Stimulated activated CD8-positive, alpha-beta memory T cell treated with anti-CD3 and anti-CD28 coated beads, Interleukin-12 subunit alpha, Interleukin-12 subunit beta, amount 100 ng/mL, for 1 hour (primary cell): ENCODE measurements around the gene UBE2D4.
"Not testable (repeated sequence)": the region's sequence is repeated elsewhere in the genome, so short reads cannot be mapped to it uniquely, and the experiment has no call there.

Source experiments
- DNase-seq: peaks from one replicate; pipeline ENCODE4 v3.0.0-alpha.2; 2020; ENCODE audit warnings: low read depth

Gene UBE2D4

GRCh38 chr7:43914795-43915194 lies 11.4 kb upstream of the UBE2D4 start:
- no peak for DNase-seq

- DNase-seq = no peak
Observed at GRCh38 chr7:43915907-43916306, 10.3 kb upstream of the UBE2D4 start.

- DNase-seq = no peak
Observed at GRCh38 chr7:43921423-43921822, 4.8 kb upstream of the UBE2D4 start.

GRCh38 chr7:43922726-43923125 lies 3.5 kb upstream of the UBE2D4 start:
- DNase-seq = no peak

GRCh38 chr7:43926798-43927123 lies 525 bp downstream of the UBE2D4 start:
- no peak for DNase-seq

GRCh38 chr7:43927810-43928209 lies 1.6 kb downstream of the UBE2D4 start:
- DNase-seq = no peak

- no peak for DNase-seq
Observed at GRCh38 chr7:43929529-43930457, 3.6 kb downstream of the UBE2D4 start.

- DNase-seq = no peak
Observed at GRCh38 chr7:43931346-43931745, 5.1 kb downstream of the UBE2D4 start.

GRCh38 chr7:43933902-43934560 lies 7.8 kb downstream of the UBE2D4 start:
- DNase-seq = no peak

GRCh38 chr7:43937444-43937843 lies 11.2 kb downstream of the UBE2D4 start:
- no peak for DNase-seq

GRCh38 chr7:43938892-43939482 lies 12.8 kb downstream of the UBE2D4 start:
- DNase-seq = no peak

GRCh38 chr7:43942250-43942649 lies 16.0 kb downstream of the UBE2D4 start:
- DNase-seq = no peak

GRCh38 chr7:43942997-43943396 lies 16.8 kb downstream of the UBE2D4 start:
- no peak for DNase-seq

- DNase-seq = no peak
Observed at GRCh38 chr7:43943417-43944187, 17.4 kb downstream of the UBE2D4 start.

- no peak for DNase-seq
Observed at GRCh38 chr7:43944286-43944685, 18.1 kb downstream of the UBE2D4 start.

GRCh38 chr7:43952028-43952427 lies 25.8 kb downstream of the UBE2D4 start:
- no peak for DNase-seq

- no peak for DNase-seq
Observed at GRCh38 chr7:43953071-43953470, 26.8 kb downstream of the UBE2D4 start.

GRCh38 chr7:43954524-43955228 lies 28.4 kb downstream of the UBE2D4 start:
- DNase-seq = no peak

- DNase-seq = no peak
Observed at GRCh38 chr7:43956027-43956426, 29.8 kb downstream of the UBE2D4 start.

GRCh38 chr7:43960933-43961332 lies 34.7 kb downstream of the UBE2D4 start:
- no peak for DNase-seq

- not testable (repeated sequence) for DNase-seq
Observed at GRCh38 chr7:43966392-43966791, 40.2 kb downstream of the UBE2D4 start.
